PFSK-1 (cell line): ENCODE results near the gene GRID1.

Source experiments
- FOXP2 ChIP-seq: optimal IDR thresholded peaks from 2 replicates; pipeline ENCODE3; 2011; ENCODE audit warnings: borderline replicate concordance, control low read depth, inconsistent platforms; ENCODE audit not compliant: insufficient read depth; ENCODE audit errors: extremely low read length, extremely low read depth
- SIN3A ChIP-seq: IDR thresholded peaks from 2 replicates; pipeline ENCODE4 v1.6.1; 2012; ENCODE audit warnings: mild to moderate bottlenecking, low read length, moderate library complexity, borderline replicate concordance; ENCODE audit not compliant: insufficient read depth
- TAF1 ChIP-seq: IDR thresholded peaks from 2 replicates; pipeline ENCODE4 v1.6.1; 2012; ENCODE audit warnings: low read length, control low read depth, borderline replicate concordance; ENCODE audit not compliant: insufficient read depth
- TF ChIP-seq, protein P1 (sequence below), 2 experiments: IDR thresholded peaks; 2 replicates each; pipeline versions ENCODE4 v1.6.1 to v1.8.0; 2011 to 2012; ENCODE audit warnings: low read depth in 2 of 2, low read length in 2 of 2, control low read depth in 1 of 2, inconsistent platforms in 1 of 2, mild to moderate bottlenecking in 1 of 2, moderate library complexity in 1 of 2; ENCODE audit not compliant: insufficient read depth in 1 of 2

DNA sequence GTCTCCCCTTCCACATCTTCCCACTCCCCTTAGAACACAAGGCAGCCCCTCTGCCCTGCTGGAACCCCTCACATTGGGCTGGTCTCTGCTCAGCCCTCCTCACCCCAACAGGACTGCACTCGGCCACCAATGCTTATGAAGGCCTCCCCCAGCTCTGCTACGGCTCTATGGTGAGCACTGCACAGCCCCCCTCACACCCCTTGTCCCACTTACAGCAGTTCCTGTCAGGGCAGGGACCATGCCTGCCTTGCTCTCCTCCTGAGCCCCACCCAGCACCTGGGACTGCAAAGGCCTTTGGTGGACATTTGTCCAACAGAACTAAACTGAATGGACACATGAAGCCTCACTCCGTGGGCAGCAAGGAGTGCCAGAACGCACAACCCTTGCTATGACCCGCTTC lies 171.9 kb downstream of the GRID1 start:
- TF ChIP-seq SIN3A: no peak
- TF ChIP-seq FOXP2: no peak
- TF ChIP-seq, protein P1, sequence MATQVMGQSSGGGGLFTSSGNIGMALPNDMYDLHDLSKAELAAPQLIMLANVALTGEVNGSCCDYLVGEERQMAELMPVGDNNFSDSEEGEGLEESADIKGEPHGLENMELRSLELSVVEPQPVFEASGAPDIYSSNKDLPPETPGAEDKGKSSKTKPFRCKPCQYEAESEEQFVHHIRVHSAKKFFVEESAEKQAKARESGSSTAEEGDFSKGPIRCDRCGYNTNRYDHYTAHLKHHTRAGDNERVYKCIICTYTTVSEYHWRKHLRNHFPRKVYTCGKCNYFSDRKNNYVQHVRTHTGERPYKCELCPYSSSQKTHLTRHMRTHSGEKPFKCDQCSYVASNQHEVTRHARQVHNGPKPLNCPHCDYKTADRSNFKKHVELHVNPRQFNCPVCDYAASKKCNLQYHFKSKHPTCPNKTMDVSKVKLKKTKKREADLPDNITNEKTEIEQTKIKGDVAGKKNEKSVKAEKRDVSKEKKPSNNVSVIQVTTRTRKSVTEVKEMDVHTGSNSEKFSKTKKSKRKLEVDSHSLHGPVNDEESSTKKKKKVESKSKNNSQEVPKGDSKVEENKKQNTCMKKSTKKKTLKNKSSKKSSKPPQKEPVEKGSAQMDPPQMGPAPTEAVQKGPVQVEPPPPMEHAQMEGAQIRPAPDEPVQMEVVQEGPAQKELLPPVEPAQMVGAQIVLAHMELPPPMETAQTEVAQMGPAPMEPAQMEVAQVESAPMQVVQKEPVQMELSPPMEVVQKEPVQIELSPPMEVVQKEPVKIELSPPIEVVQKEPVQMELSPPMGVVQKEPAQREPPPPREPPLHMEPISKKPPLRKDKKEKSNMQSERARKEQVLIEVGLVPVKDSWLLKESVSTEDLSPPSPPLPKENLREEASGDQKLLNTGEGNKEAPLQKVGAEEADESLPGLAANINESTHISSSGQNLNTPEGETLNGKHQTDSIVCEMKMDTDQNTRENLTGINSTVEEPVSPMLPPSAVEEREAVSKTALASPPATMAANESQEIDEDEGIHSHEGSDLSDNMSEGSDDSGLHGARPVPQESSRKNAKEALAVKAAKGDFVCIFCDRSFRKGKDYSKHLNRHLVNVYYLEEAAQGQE (IDR thresholded peaks at IDR 0.05; ENCODE audit: insufficient read depth in 1 of 2, low read depth in 2 of 2, low read length in 2 of 2): no peak
- TF ChIP-seq TAF1: no peak
